ENCODE data around the gene NIPBL.
A peak's percentile ranks its signal among the peaks of the same experiment; 100 is the strongest.
"Not testable (repeated sequence)": the region's sequence is repeated elsewhere in the genome, so short reads cannot be mapped to it uniquely, and the experiment has no call there.

Gene NIPBL

DNA sequence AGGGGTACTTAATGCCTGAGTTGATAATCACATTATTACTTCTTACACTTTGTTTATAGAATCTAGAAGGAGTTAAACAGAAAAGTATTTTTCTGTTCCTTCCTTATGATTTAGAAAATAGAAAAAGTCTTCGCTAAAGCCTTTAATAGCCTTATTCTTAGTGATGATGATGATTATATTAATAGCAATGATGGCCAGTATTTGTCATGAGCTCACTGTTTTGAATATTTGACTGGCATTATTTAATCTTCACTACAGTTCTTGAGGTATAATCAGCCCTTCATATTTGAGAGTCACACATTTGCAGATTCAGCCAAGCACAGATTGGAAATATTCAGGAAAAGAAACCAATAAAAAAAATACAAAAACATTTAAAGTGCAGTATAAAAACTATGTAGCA lies 23.3 kb downstream of the NIPBL start:
- TF ChIP-seq, protein P1, sequence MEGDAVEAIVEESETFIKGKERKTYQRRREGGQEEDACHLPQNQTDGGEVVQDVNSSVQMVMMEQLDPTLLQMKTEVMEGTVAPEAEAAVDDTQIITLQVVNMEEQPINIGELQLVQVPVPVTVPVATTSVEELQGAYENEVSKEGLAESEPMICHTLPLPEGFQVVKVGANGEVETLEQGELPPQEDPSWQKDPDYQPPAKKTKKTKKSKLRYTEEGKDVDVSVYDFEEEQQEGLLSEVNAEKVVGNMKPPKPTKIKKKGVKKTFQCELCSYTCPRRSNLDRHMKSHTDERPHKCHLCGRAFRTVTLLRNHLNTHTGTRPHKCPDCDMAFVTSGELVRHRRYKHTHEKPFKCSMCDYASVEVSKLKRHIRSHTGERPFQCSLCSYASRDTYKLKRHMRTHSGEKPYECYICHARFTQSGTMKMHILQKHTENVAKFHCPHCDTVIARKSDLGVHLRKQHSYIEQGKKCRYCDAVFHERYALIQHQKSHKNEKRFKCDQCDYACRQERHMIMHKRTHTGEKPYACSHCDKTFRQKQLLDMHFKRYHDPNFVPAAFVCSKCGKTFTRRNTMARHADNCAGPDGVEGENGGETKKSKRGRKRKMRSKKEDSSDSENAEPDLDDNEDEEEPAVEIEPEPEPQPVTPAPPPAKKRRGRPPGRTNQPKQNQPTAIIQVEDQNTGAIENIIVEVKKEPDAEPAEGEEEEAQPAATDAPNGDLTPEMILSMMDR (IDR thresholded peaks at IDR 0.05; ENCODE audit: extremely low read depth, missing control alignments) = no peak
- DNase-seq (ENCODE audit: low spot score) = no peak

DNA sequence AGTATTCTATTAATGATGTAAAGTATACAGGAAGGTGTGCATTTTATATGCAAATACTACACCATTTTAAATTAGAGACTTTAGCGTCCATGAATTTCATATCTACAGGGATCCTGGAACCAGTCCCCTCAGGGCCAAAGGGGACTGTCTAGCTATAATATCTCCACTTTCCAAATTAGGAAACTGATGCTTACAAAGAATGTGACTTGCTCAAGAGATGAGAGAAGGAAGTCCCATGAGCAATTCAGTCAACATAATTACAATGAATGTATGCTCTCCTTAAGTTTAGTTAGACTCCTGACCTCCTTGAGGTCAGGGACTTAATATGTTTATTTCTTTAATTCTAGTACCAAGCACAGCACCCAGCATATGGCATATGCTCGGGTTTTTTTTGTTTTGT lies 23.7 kb downstream of the NIPBL start:
- DNase-seq (ENCODE audit: low spot score) = no peak
- TF ChIP-seq, protein P1 (IDR thresholded peaks at IDR 0.05; ENCODE audit: extremely low read depth, missing control alignments) = no peak

DNA sequence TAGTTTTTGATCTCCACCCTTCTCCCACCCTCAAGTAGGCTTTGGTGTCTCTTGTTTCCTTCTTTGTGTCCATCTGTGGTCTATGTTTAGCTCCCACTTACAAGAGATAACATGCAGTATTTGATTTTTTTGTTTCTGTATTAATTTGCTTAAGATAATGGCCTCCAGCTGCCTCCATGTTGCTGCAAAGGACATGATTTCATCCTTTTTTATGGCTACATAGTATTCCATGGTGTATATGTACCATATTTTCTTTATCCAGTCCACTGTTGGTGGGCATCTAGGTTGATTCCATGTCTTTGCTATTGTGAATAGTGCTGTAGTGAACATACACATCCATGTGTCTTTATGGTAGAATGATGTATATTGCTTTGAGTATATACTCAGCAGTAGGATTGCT lies 24.5 kb downstream of the NIPBL start:
- not testable (repeated sequence) for DNase-seq (ENCODE audit: low spot score)

DNA sequence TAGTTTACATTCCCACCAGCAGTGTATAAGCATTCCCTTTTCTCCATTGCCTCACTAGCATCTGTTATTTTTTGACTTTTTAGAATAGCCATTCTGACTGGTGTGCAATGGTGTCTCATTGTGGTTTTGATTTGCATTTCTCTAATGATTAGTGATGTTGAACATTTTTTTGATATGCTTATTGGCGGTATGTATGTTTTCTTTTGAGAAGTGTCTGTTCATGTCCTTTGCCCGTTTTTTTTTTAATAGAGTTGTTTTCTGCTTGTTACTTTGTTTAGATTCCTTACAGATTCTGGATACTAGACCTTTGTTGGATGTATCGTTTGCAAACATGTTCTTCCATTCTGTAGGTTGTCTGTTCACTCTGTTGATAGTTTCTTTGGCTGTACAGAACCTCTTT lies 25.3 kb downstream of the NIPBL start:
- no peak for DNase-seq (ENCODE audit: low spot score)
- TF ChIP-seq, protein P1 (IDR thresholded peaks at IDR 0.05; ENCODE audit: extremely low read depth, missing control alignments) = no peak

DNA sequence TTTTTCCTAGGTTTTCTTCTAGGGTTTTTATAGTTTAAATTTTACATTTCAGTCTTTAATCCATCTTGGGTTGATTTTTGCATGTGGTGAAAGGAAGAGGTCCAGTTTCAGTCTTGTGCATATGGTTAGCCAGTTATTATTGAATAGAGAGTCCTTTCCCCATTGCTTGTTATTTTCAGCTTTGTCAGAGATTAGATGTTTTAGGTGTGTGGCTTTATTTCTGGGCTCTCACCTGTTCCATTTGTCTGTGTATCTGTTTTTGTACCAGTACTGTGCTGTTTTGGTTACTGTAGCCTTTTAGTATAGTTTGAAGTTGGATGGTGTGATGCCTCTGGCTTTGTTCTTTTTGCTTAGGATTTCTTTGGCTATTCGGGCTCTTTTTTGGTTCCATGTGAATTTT lies 25.8 kb downstream of the NIPBL start:
- no peak for DNase-seq (ENCODE audit: low spot score)
- TF ChIP-seq, protein P1 (IDR thresholded peaks at IDR 0.05; ENCODE audit: extremely low read depth, missing control alignments) = no peak

DNA sequence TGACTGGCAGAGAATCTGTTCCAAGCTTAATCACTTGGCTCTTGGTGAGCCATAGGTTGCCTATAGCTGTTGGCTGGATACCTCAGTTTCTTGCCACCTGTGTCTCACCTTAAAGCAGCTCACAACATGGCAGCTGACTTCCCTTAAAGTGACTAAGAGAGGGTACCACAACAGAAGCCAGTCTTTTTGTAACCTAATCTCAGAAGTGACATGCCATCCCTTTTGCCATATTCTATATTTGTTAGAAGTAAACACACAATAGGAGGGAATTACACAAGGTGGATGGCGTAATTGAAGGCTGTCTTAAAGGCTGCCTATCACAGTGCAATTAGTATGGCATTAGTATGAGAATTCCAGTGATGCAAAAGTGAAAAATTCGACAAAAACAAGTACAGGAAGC lies 28.1 kb downstream of the NIPBL start:
- DNase-seq (ENCODE audit: low spot score) = no peak
- TF ChIP-seq, protein P1 (IDR thresholded peaks at IDR 0.05; ENCODE audit: extremely low read depth, missing control alignments) = no peak

DNA sequence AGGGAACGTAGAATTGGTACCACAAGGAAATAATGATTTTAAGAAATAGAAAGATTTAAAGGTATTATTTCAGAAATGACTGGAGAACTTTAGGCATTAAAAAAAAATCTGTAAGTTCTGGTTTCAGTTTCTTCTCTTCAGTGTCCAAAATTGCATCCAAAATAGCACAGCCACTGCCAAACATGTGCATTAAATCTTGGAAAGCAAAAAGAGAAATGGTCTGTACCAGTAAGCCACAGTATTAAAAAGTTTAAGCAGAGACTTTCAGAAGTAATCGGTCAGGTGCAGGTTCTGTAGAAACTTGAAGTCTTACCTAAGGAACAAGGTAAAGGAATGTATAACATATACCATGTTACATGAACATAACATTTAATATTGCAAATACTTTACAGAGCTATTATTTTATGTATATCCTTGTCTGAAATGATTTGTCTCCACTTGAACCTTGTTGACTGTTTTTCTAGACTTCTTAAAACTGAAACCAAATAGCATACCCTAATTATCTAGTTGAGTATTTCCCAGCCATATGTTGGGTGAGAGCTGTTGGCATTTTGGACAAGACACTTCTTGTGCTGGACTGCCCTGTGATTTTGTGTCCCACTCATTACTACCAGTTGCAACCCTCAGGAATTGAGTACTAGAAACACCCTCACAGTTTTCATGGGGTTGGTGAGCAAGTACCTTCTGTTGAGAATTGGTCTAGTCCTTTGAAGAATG lies 32.1 kb downstream of the NIPBL start:
- TF ChIP-seq, protein P1 (IDR thresholded peaks at IDR 0.05; ENCODE audit: extremely low read depth, missing control alignments) = no peak
- DNase-seq (ENCODE audit: low spot score) = peak; percentile 4

DNA sequence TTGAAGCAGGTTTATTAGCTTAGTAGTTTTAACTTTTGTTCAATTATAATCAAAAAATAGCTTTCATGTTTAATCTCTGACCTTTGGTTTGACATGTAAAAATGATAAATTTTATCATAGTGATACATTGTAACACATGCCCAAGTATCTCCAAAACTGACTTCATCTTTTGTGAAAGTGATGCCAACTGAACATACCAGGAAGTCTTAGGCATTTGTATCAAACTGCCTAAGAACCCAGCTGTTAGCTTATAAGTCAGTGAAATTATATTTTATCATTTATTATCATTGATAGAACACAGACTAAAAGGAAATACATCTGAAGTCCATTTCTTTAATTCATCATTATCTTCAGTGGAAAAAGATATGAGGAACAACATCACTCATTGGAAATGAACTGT lies 39.1 kb downstream of the NIPBL start:
- TF ChIP-seq, protein P1 (IDR thresholded peaks at IDR 0.05; ENCODE audit: extremely low read depth, missing control alignments) = no peak

DNA sequence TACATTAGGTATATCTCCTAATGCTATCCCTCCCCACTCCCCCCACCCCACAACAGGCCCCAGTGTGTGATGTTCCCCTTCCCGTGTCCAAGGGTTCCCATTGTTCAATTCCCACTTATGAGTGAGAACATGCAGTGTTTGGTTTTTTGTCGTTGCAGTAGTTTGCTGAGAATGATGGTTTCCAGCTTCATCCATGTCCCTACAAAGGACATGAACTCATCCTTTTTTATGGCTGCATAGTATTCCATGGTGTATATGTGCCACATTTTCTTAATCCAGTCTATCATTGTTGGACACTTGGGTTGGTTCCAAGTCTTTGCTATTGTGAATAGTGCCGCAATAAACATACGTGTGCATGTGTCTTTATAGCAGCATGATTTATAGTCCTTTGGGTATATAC lies 40.0 kb downstream of the NIPBL start:
- not testable (repeated sequence) for DNase-seq (ENCODE audit: low spot score)

More for the DNA sequence above, 39.1 kb downstream of the NIPBL start:
- no peak for DNase-seq (ENCODE audit: low spot score)

DNA sequence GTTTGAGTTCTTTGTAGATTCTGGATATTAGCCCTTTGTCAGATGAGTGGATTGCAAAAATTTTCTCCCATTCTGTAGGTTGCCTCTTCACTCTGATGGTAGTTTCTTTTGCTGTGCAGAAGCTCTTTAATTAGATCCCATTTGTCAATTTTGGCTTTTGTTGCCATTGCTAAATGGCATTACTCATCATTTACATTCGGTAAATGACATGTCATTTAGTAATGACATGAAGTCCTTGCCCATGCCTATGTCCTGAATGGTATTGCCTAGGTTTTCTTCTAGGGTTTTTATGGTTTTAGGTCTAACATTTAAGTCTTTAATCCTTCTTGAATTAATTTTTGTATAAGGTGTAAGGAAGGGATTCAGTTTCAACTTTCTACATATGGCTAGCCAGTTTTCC lies 40.8 kb downstream of the NIPBL start:
- not testable (repeated sequence) for DNase-seq (ENCODE audit: low spot score)

All from GM20000 (cell line).